Mucosa of rectum (tissue), 2 donors: ENCODE data around the gene NDUFS1.
"Not testable (repeated sequence)": the region's sequence is repeated elsewhere in the genome, so short reads cannot be mapped to it uniquely, and the experiment has no call there.

Source experiments
- H3K27ac ChIP-seq, 2 donors: one replicate each; pipeline ENCODE4 v1.7.0; 2013; ENCODE audit warnings: inconsistent platforms in 2 of 2, low read depth in 2 of 2, low read length in 2 of 2
- H3K27me3 ChIP-seq, 2 donors: one replicate each; pipeline ENCODE4 v1.7.0; 2013; ENCODE audit warnings: low read length in 2 of 2; ENCODE audit not compliant: control insufficient read depth in 2 of 2, insufficient read depth in 2 of 2
- H3K36me3 ChIP-seq, 2 donors: one replicate each; pipeline ENCODE4 v1.7.0; 2013; ENCODE audit warnings: low read length in 2 of 2; ENCODE audit not compliant: control insufficient read depth in 2 of 2, insufficient read depth in 2 of 2
- H3K4me1 ChIP-seq, 2 donors: one replicate each; pipeline ENCODE4 v1.7.0; 2013; ENCODE audit warnings: low read length in 2 of 2, mild to moderate bottlenecking in 1 of 2; ENCODE audit not compliant: control insufficient read depth in 2 of 2, insufficient read depth in 2 of 2
- H3K4me3 ChIP-seq, 2 donors: one replicate each; pipeline ENCODE4 v1.7.0; 2013; ENCODE audit warnings: low read length in 2 of 2
- H3K9ac ChIP-seq, 2 donors: one replicate each; pipeline ENCODE4 v1.7.0; 2013; ENCODE audit warnings: low read length in 2 of 2, low read depth in 1 of 2, mild to moderate bottlenecking in 1 of 2
- H3K9me3 ChIP-seq, 2 donors: one replicate each; pipeline ENCODE4 v1.7.0; 2013; ENCODE audit warnings: low read length in 2 of 2; ENCODE audit not compliant: control insufficient read depth in 2 of 2
- donor health status: healthy.
- donor health status: Normal muscosa, but diverticular disease.

The NDUFS1 gene

GRCh38 chr2:206145665-206146064 is 13.6 kb downstream of the NDUFS1 start:
- Histone ChIP-seq H3K27me3 (no peaks in the 10 kb centered on the region), H3K9ac (no peak overlapping the region), H3K4me3 (no peak overlapping the region), H3K27ac (no peak overlapping the region), H3K36me3 (peaks cover 56 to 82% of the 10 kb centered on the region in 2 donors), H3K9me3 (no peaks in the 10 kb centered on the region), H3K4me1 (no peaks in the 10 kb centered on the region)

DNA sequence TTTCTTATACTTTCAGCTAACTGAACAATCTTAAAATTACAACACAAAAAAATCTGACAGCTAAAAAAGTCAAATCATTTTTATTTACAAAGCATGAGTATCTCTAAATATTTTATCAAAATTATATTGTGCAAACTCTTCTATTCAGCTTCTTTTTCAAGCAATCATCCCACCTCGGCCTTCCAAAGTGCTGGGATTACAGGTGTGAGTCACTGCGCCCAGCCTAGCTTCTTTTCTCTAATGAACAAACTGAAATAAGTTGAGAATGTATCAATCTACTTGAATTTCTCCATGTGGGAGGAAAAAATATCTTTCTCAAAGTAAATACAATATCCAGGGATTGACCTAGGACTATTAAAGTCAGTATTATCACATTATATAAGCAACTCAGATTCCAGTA is 14.9 kb downstream of the NDUFS1 start:
- no peak overlapping the region for H3K4me3 ChIP-seq
- H3K27ac ChIP-seq = no peak overlapping the region
- H3K27me3 ChIP-seq = no peaks in the 10 kb centered on the region
- H3K9ac ChIP-seq = no peak overlapping the region
- peaks cover 66 to 84% of the 10 kb centered on the region in 2 donors for H3K36me3 ChIP-seq
- no peaks in the 10 kb centered on the region for H3K9me3 ChIP-seq
- H3K4me1 ChIP-seq = no peaks in the 10 kb centered on the region

DNA sequence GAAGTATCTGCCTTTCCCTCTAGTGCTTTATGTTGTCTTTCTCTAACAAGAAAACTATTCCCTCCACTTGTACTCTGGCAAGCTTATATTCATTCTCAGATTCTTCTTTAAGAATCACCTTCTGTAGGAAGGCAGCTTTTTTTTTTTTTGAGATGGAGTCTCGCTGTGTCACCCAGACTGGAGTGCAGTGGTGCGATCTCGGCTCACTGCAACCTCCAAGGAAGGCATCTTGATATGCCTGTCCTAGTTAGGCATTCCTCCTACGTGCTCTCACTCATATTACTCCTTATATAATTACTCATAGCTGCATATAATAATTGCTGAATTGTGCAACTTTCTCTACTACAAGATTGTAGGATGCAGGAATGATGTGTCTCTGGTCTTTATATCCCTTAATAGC is 15.8 kb downstream of the NDUFS1 start:
- Histone ChIP-seq H3K27me3 (no peaks in the 10 kb centered on the region), H3K9ac (no peak overlapping the region), H3K27ac (no peak overlapping the region), H3K36me3 (peaks cover 67 to 83% of the 10 kb centered on the region in 2 donors), H3K4me1 (no peaks in the 10 kb centered on the region), H3K9me3 (no peaks in the 10 kb centered on the region), H3K4me3 (no peak overlapping the region)

- H3K4me3 ChIP-seq = no peak overlapping the region
- H3K36me3 ChIP-seq = peaks cover 42 to 59% of the 10 kb centered on the region in 2 donors
- H3K9ac ChIP-seq = no peak overlapping the region
- no peak overlapping the region for H3K27ac ChIP-seq
- H3K9me3 ChIP-seq = no peaks in the 10 kb centered on the region
- no peaks in the 10 kb centered on the region for H3K4me1 ChIP-seq
- no peaks in the 10 kb centered on the region for H3K27me3 ChIP-seq
Observed at GRCh38 chr2:206127656-206128055, 31.6 kb downstream of the NDUFS1 start.

DNA sequence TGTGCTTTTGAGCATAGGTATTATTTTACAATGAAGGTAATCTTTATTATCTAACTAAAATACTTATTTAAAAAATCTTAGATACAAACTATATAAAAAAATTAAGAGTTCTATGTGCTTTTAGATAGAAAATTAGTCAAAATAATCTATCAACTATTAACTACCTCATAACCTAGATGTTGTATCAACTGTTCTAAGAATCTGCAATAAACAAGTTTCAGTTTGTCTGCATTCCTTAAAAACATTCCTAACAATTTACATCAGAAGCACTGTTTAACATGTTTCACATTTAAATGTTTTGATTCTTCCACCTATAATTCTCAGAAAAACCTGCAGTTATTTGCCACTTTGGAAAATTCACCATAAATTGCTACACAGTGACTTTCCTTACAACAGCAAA is 33.3 kb downstream of the NDUFS1 start:
- Histone ChIP-seq H3K27ac (no peak overlapping the region), H3K9ac (no peak overlapping the region), H3K4me1 (no peaks in the 10 kb centered on the region), H3K4me3 (no peak overlapping the region), H3K9me3 (peaks cover 0 to under 1% of the 10 kb centered on the region in 2 donors), H3K27me3 (no peaks in the 10 kb centered on the region), H3K36me3 (peaks cover 49 to 66% of the 10 kb centered on the region in 2 donors)

DNA sequence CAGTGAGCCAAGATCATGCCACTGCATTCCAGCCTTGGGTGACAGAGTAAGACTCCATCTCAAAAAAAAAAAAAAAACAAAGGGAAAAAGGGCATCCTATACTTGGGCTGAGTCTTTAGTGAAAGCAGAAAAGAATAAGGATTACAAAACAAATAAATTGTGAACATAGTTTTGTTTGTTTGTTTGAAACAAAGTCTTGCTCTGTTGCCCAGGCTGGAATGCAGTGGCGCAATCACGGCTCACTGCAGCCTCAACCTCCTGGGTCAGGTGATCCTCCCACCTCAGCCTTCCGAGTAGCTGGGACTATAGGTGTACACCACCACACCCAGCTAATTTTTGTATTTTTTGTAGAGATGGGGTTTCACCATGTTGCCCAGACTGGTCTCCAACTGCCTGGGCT is 36.7 kb downstream of the NDUFS1 start:
- H3K4me1 ChIP-seq, H3K9me3 ChIP-seq, H3K4me3 ChIP-seq, H3K27ac ChIP-seq, H3K27me3 ChIP-seq, H3K9ac ChIP-seq: not testable (repeated sequence)
- H3K36me3 ChIP-seq = peaks cover 47 to 61% of the 10 kb centered on the region in 2 donors

GRCh38 chr2:206116278-206116677 is 43.0 kb downstream of the NDUFS1 start:
- Histone ChIP-seq H3K36me3 (peaks cover 13 to 15% of the 10 kb centered on the region in 2 donors), H3K4me1 (no peaks in the 10 kb centered on the region), H3K9me3 (peaks cover 0 to 4% of the 10 kb centered on the region in 2 donors), H3K27ac (no peak overlapping the region), H3K9ac (no peak overlapping the region), H3K4me3 (no peak overlapping the region), H3K27me3 (no peaks in the 10 kb centered on the region)

DNA sequence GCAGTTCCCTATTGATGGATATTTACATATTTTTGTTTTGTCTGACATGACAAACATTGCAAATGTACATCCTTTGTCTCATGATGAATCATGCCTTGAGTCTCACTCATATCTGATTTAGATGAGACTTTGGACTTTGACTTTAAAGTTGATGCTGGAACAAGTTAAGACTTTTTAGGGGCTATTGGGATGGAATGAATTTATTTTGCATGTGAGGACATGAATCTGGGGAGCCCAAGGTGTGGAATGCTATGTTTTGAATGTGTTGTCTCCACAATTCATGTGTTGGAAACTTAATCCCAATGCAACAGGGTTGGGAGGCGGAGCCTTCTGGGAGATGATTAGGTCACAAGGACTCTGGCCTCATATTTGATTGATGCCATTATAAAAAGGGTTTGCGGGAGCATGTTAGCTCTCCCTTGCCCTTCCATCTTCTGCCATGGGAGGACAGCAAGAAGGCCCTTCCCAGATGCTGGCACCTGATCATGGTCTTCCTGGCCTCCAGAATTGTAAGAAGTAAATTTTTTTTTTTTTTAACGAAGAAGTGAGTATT is 44.1 kb downstream of the NDUFS1 start:
- Histone ChIP-seq H3K9ac (no peak overlapping the region), H3K9me3 (no peaks in the 10 kb centered on the region), H3K4me1 (no peaks in the 10 kb centered on the region), H3K4me3 (no peak overlapping the region), H3K36me3 (peaks cover 3 to 4% of the 10 kb centered on the region in 2 donors), H3K27me3 (no peaks in the 10 kb centered on the region), H3K27ac (no peak overlapping the region)

GRCh38 chr2:206112846-206113547 is 46.2 kb downstream of the NDUFS1 start:
- Histone ChIP-seq H3K9me3 (no peaks in the 10 kb centered on the region), H3K4me3 (no peak overlapping the region), H3K9ac (no peak overlapping the region), H3K27me3 (no peaks in the 10 kb centered on the region), H3K4me1 (no peaks in the 10 kb centered on the region), H3K36me3 (no peaks in the 10 kb centered on the region), H3K27ac (no peak overlapping the region)

DNA sequence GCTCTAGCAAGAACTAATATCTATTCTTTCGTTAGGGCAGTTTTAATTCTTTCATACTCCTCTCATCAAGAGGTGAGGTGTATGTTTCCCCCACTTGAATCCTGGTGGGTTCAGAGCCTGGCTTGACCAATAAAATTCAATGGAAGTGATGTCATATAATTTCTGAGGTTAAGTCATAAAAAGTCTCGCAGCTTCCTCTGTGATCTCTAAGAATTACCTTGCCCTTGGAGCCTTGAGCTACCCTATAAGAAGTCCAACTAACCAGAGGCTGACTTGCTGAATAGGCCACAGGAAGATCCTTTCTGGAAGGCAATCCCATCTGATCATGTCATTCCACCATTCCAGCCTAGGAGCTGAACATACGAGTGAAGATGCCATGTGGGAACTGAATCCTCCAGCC is 47.1 kb downstream of the NDUFS1 start:
- Histone ChIP-seq H3K36me3 (no peaks in the 10 kb centered on the region), H3K27ac (no peak overlapping the region), H3K27me3 (no peaks in the 10 kb centered on the region), H3K9me3 (no peaks in the 10 kb centered on the region), H3K4me1 (no peaks in the 10 kb centered on the region), H3K4me3 (no peak overlapping the region), H3K9ac (no peak overlapping the region)
